ENCODE results near the gene ZNF532. TPM values are rescaled to one million over a fixed set of nuclear protein-coding genes. Genes with fewer than 3 reads are reported as not detected.

ZNF532 gene
- total RNA-seq, 2 donors from 2014 or later, result 5.6 to 14.8 TPM

DNA sequence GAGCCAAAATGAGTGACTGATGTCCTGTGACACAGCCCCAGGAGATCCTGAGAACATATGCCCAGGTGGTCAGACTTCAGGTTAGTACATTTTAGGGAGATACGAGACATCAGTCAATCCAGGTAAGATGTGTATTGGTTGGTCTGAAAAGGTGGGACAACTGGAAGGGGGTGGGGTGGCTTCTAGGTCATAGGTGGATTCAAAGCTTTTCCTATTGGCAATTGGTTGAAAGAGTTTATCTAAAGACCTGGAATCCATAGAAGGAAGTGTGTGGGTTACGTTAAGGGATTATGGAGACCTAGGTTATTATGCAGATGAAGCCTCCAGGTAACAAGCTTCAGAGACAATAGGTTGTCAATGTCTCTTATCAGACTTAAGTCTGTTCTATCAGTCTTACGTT lies 136.5 kb downstream of the ZNF532 start:
- Histone ChIP-seq H3K9ac (ENCODE audit: low read depth in 2 of 2, low read length in 2 of 2) (no peak overlapping the region), H3K27ac (no peak overlapping the region), H3K4me1 (no peaks in the 10 kb centered on the region), H3K27me3 (no peaks in the 10 kb centered on the region), H3K36me3 (no peaks in the 10 kb centered on the region), H3K4me3 (no peak overlapping the region), H3K9me3 (no peaks in the 10 kb centered on the region)
- intact Hi-C loops (cut with DNase I), result no loop called here
- TF ChIP-seq, protein P1, sequence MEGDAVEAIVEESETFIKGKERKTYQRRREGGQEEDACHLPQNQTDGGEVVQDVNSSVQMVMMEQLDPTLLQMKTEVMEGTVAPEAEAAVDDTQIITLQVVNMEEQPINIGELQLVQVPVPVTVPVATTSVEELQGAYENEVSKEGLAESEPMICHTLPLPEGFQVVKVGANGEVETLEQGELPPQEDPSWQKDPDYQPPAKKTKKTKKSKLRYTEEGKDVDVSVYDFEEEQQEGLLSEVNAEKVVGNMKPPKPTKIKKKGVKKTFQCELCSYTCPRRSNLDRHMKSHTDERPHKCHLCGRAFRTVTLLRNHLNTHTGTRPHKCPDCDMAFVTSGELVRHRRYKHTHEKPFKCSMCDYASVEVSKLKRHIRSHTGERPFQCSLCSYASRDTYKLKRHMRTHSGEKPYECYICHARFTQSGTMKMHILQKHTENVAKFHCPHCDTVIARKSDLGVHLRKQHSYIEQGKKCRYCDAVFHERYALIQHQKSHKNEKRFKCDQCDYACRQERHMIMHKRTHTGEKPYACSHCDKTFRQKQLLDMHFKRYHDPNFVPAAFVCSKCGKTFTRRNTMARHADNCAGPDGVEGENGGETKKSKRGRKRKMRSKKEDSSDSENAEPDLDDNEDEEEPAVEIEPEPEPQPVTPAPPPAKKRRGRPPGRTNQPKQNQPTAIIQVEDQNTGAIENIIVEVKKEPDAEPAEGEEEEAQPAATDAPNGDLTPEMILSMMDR (IDR thresholded peaks at IDR 0.05), result no peak
- DNase-seq, result no peak

DNA sequence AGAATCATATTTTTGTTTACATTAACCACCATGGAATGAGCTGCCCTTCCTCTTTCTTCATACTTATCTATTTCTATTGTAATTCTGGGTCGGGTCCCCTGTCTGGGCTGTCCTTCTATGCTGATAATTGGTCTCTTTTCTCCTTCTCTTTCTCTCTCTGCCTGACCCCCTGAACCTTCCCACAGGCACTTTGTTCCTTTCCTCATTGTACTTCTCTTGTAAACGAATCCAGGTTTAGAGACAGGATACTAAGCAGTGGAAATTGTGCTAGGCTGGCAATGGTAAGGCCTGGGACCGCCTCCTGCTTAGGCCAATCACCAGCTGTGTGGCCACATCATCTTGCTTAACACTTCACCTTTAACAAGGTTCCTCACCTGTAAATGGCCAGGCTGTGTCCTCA lies 137.0 kb downstream of the ZNF532 start:
- Histone ChIP-seq H3K4me3 (no peak overlapping the region), H3K27ac (no peak overlapping the region), H3K9me3 (no peaks in the 10 kb centered on the region), H3K9ac (ENCODE audit: low read depth in 2 of 2, low read length in 2 of 2) (no peak overlapping the region), H3K36me3 (no peaks in the 10 kb centered on the region), H3K27me3 (no peaks in the 10 kb centered on the region), H3K4me1 (no peaks in the 10 kb centered on the region)
- intact Hi-C loops (cut with DNase I), result no loop called here
- DNase-seq, result no peak
- TF ChIP-seq, protein P1 (IDR thresholded peaks at IDR 0.05), result no peak

DNA sequence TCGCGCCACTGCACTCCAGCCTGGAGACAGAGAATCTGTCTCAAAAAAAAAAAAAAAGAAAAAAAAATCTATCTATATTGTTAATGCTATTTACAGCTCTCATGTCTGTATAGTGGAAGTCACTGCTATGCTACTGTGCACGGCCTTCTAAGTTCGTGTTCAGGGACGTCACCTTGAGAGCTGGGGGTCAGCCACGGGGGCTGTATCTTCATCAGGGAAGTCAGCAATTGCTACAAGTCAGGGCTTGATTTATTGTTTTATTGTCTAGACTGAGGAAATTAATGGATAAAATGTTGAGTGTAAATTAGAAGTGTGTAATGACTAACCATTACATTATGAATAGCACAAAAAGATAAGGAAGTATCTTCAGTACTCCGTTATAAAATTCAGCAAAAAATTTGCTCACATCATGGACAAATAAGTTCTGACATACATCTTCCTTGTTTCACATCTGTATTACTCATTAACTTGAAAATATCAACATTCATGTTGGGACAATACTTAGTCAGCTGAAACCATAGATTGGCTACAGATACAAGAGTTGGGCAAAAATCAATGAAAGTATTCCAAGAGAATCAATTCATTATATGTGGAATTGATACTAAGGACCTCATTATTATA lies 138.4 kb downstream of the ZNF532 start:
- Histone ChIP-seq H3K4me3 (no peak overlapping the region), H3K36me3 (no peaks in the 10 kb centered on the region), H3K4me1 (no peaks in the 10 kb centered on the region), H3K9ac (ENCODE audit: low read depth in 2 of 2, low read length in 2 of 2) (no peak overlapping the region), H3K27ac (no peak overlapping the region), H3K9me3 (no peaks in the 10 kb centered on the region), H3K27me3 (no peaks in the 10 kb centered on the region)
- TF ChIP-seq, protein P1 (IDR thresholded peaks at IDR 0.05), result no peak
- no peak for DNase-seq
- intact Hi-C loops (cut with DNase I), result no loop called here

DNA sequence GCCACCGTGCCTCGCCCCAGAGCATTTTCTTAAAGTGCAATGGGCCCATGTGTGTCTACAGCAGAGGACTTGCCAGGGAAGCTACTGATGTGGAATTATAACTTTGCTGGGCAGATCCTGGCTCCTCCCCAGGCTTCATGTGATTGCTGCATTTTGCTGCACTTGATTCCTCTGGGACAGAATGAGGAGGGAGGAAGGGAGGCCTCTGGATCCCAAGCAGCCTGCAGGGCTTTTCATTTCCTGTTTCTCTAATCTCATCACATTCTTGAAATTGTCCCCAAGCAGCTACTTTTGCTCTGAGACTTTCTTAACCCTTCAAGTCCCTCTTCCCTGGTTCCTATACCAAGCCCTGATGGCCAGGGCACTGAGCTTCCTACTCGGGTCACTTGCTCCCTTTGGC lies 140.6 kb downstream of the ZNF532 start:
- Histone ChIP-seq H3K36me3 (no peaks in the 10 kb centered on the region), H3K9me3 (no peaks in the 10 kb centered on the region), H3K27ac (no peak overlapping the region), H3K27me3 (no peaks in the 10 kb centered on the region), H3K4me3 (no peak overlapping the region), H3K9ac (ENCODE audit: low read depth in 2 of 2, low read length in 2 of 2) (no peak overlapping the region), H3K4me1 (no peaks in the 10 kb centered on the region)
- DNase-seq, result no peak
- intact Hi-C loops (cut with DNase I), result no loop called here
- TF ChIP-seq, protein P1 (IDR thresholded peaks at IDR 0.05), result no peak

DNA sequence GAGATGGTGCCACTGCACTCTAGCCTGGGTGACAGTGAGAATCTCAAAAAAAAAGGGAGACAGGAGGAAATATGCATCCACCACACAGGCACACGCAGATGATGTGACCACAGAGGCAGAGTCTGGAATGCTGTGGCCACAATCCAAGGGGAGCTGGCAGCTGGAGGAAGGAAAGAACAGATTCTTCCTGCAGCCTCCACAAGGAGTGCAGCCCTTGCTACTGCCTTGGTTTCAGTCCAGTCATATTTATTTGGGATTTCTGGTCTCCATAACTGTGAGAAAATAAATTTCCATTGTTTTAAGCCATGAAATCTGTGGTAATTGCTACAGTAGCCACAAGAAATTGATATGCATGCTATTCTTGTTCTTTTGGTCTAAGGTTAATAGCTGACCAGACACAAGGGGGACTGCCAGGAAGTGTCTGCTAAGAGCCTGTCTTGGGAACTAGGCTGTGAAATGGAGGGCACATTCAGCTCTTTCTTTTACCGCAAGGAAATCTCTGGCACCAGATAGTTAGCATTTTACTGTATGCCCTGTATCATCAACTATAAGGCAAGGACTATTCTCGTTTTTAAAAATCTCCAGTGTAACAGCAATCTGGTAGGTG lies 141.9 kb downstream of the ZNF532 start:
- H3K9ac ChIP-seq (ENCODE audit: low read depth in 2 of 2, low read length in 2 of 2), result no peak overlapping the region
- no peaks in the 10 kb centered on the region for H3K27me3 ChIP-seq
- no peaks in the 10 kb centered on the region for H3K36me3 ChIP-seq
- H3K4me1 ChIP-seq, result no peaks in the 10 kb centered on the region
- H3K9me3 ChIP-seq, result no peaks in the 10 kb centered on the region
- TF ChIP-seq, protein P1 (IDR thresholded peaks at IDR 0.05), result no peak
- DNase-seq, result no peak
- no peak overlapping the region for H3K27ac ChIP-seq
- intact Hi-C loops (cut with DNase I), result no loop called here
- no peak overlapping the region for H3K4me3 ChIP-seq
